ENCODE measurements around the gene RNF169. TPM values are rescaled to one million over a fixed set of nuclear protein-coding genes. Genes with fewer than 3 reads are reported as not detected.

RNF169 gene
- total RNA-seq, 1 experiment from 2014 or later = 28.0 TPM

GRCh38 chr11:74717221-74717969 is 31.3 kb upstream of the RNF169 start:
- no peak overlapping the region for H3K4me3 ChIP-seq (ENCODE audit: low read depth, low read length)
- Mint-ChIP-seq H3K27ac (ENCODE audit: unreplicated experiment) (no peak overlapping the region), H3K4me1 (ENCODE audit: low read depth, unreplicated experiment) (no peaks in the 10 kb centered on the region), H3K27me3 (ENCODE audit: insufficient read depth, unreplicated experiment) (no peaks in the 10 kb centered on the region), H3K4me3 (ENCODE audit: unreplicated experiment) (no peak overlapping the region), H3K9me3 (ENCODE audit: unreplicated experiment) (no peaks in the 10 kb centered on the region), H3K36me3 (ENCODE audit: insufficient read depth, unreplicated experiment) (no peaks in the 10 kb centered on the region)
- BruUV-seq (replicated peaks) = no TSS peak
- POLR2A ChIA-PET = no interaction called here
- CTCF ChIA-PET = interaction anchor here (3.7 kb wide), 1 partner anchor 15 kb away, joined by 22 read pairs; no protein-coding TSS in a partner anchor
- intact Hi-C loops (cut with micrococcal nuclease; ENCODE audit: unreplicated experiment) = no loop called here
- no peak for TF ChIP-seq CTCF (IDR thresholded peaks at IDR 0.05; ENCODE audit: insufficient read depth in 1 of 2, low read depth in 1 of 2, low read length in 1 of 2, severe bottlenecking in 1 of 2, unreplicated experiment in 1 of 2)
- H3K27me3 ChIP-seq (replicated peaks; ENCODE audit: control insufficient read depth, insufficient read depth, low read length) = no peaks in the 10 kb centered on the region
- DNase-seq = no peak
- 0 out of 2 replicates have a peak, but pooled peaks cover 2% of the 10 kb centered on the region for H3K36me3 ChIP-seq (ENCODE audit: control insufficient read depth, insufficient read depth, low read length)
- H3K4me1 ChIP-seq = no peaks in the 10 kb centered on the region
- no peaks in the 10 kb centered on the region for H3K9me3 ChIP-seq

GRCh38 chr11:74719011-74719410 is 29.6 kb upstream of the RNF169 start:
- no peaks in the 10 kb centered on the region for H3K27me3 ChIP-seq (replicated peaks; ENCODE audit: control insufficient read depth, insufficient read depth, low read length)
- H3K4me3 ChIP-seq (ENCODE audit: low read depth, low read length) = no peak overlapping the region
- ChIA-PET CTCF (no interaction called here), POLR2A (no interaction called here)
- no peak overlapping the region for H3K27ac Mint-ChIP-seq (ENCODE audit: unreplicated experiment)
- no peak overlapping the region for H3K4me3 Mint-ChIP-seq (ENCODE audit: unreplicated experiment)
- H3K4me1 ChIP-seq = 0 out of 2 replicates have a peak, but pooled peaks cover under 1% of the 10 kb centered on the region
- intact Hi-C loops (cut with micrococcal nuclease; ENCODE audit: unreplicated experiment) = no loop called here
- no TSS peak for BruUV-seq (replicated peaks)
- no peaks in the 10 kb centered on the region for H3K4me1 Mint-ChIP-seq (ENCODE audit: low read depth, unreplicated experiment)
- H3K9me3 Mint-ChIP-seq (ENCODE audit: unreplicated experiment) = no peaks in the 10 kb centered on the region
- 0 out of 2 replicates have a peak, but pooled peaks cover 2% of the 10 kb centered on the region for H3K36me3 ChIP-seq (ENCODE audit: control insufficient read depth, insufficient read depth, low read length)
- H3K9me3 ChIP-seq = no peaks in the 10 kb centered on the region
- H3K27me3 Mint-ChIP-seq (ENCODE audit: insufficient read depth, unreplicated experiment) = no peaks in the 10 kb centered on the region
- H3K36me3 Mint-ChIP-seq (ENCODE audit: insufficient read depth, unreplicated experiment) = no peaks in the 10 kb centered on the region
- no peak for TF ChIP-seq CTCF (IDR thresholded peaks at IDR 0.05; ENCODE audit: insufficient read depth in 1 of 2, low read depth in 1 of 2, low read length in 1 of 2, severe bottlenecking in 1 of 2, unreplicated experiment in 1 of 2)
- no peak for DNase-seq

GRCh38 chr11:74720596-74721478 is 27.8 kb upstream of the RNF169 start:
- TF ChIP-seq CTCF (IDR thresholded peaks at IDR 0.05; ENCODE audit: insufficient read depth in 1 of 2, low read depth in 1 of 2, low read length in 1 of 2, severe bottlenecking in 1 of 2, unreplicated experiment in 1 of 2) = no peak
- POLR2A ChIA-PET = no interaction called here
- H3K27ac Mint-ChIP-seq (ENCODE audit: unreplicated experiment) = no peak overlapping the region
- Histone ChIP-seq H3K27me3 (replicated peaks; ENCODE audit: control insufficient read depth, insufficient read depth, low read length) (no peaks in the 10 kb centered on the region), H3K4me3 (ENCODE audit: low read depth, low read length) (no peak overlapping the region), H3K4me1 (0 out of 2 replicates have a peak, but pooled peaks cover 7% of the 10 kb centered on the region), H3K36me3 (ENCODE audit: control insufficient read depth, insufficient read depth, low read length) (0 out of 2 replicates have a peak, but pooled peaks cover 2% of the 10 kb centered on the region), H3K9me3 (no peaks in the 10 kb centered on the region)
- CTCF ChIA-PET = interaction anchor here (2.6 kb wide), 1 partner anchor 19 kb away, joined by 13 read pairs; no protein-coding TSS in a partner anchor
- H3K4me1 Mint-ChIP-seq (ENCODE audit: low read depth, unreplicated experiment) = peaks cover 13% of the 10 kb centered on the region
- H3K4me3 Mint-ChIP-seq (ENCODE audit: unreplicated experiment) = no peak overlapping the region
- no peaks in the 10 kb centered on the region for H3K36me3 Mint-ChIP-seq (ENCODE audit: insufficient read depth, unreplicated experiment)
- intact Hi-C loops (cut with micrococcal nuclease; ENCODE audit: unreplicated experiment) = no loop called here
- no peaks in the 10 kb centered on the region for H3K27me3 Mint-ChIP-seq (ENCODE audit: insufficient read depth, unreplicated experiment)
- BruUV-seq (replicated peaks) = no TSS peak
- H3K9me3 Mint-ChIP-seq (ENCODE audit: unreplicated experiment) = no peaks in the 10 kb centered on the region
- DNase-seq = no peak
